Lower leg skin (tissue), 4 donors: Measurements from ENCODE around the gene CYB5RL. TPM values are rescaled to one million over a fixed set of nuclear protein-coding genes. Genes with fewer than 3 reads are reported as not detected.

ENCODE experiments used
- DNase-seq, 2 donors: peaks; one replicate each; pipeline ENCODE4 v3.0.0-alpha.2; 2019; ENCODE audit warnings: low spot score in 2 of 2
- H3K4me3 ChIP-seq: fragments of 200-600 bp; sonication (generic); 2 replicates; pipeline ENCODE4 v1.5.1; 2017; ENCODE audit warnings: mild to moderate bottlenecking, low read depth; ENCODE audit not compliant: poor library complexity, severe bottlenecking
- CTCF ChIP-seq, 3 donors: fragments of 450-650 bp; IDR thresholded peaks; one replicate each; pipeline ENCODE4 v1.5.1; 2016; ENCODE audit warnings: antibody characterized with exemption in 3 of 3, mild to moderate bottlenecking in 3 of 3, moderate library complexity in 2 of 3
- POLR2A ChIP-seq, 2 donors: fragments of 450-650 bp; IDR thresholded peaks; one replicate each; pipeline ENCODE4 v1.6.1; 2016 to 2017; ENCODE audit warnings: antibody characterized with exemption in 2 of 2, mild to moderate bottlenecking in 1 of 2, moderate library complexity in 1 of 2
- WGBS, 2 donors: methylation state at CpG; one replicate each; pipeline ENCODE4 v1.1.5; 2018; 5-methylcytosine and 5-hydroxymethylcytosine counted together
- intact Hi-C: fragments of 100-400 bp; cut with DNase I; formaldehyde crosslinking; loops from one replicate; pipeline ENCODE4 v1.15.0; 2023; ENCODE audit warnings: low total_unique reads
- total RNA-seq, 4 donors: library from RNA; depleted of rRNA; stranded (reverse); fragments of >200 nt; gene quantifications; one replicate each; pipeline ENCODE4 v1.1.0, GENCODE V29; 2016

The CYB5RL gene
- total RNA-seq, 4 donors from 2014 or later: 2.4 to 15.2 (median 5.6) TPM

- 92 to 98% methylated on average over 7 of the region's 7 CpGs for WGBS, 2 donors
- intact Hi-C loops: no loop called here
- H3K4me3 ChIP-seq: no peak overlapping the region
- DNase-seq: no peak
- TF ChIP-seq POLR2A (IDR thresholded peaks at IDR 0.05): no peak
- TF ChIP-seq CTCF (IDR thresholded peaks at IDR 0.05): no peak
These were observed 44.8 kb upstream of the CYB5RL start for GRCh38 chr1:54244655-54245054.

GRCh38 chr1:54243022-54243421 is 43.2 kb upstream of the CYB5RL start:
- intact Hi-C loops: no loop called here
- WGBS, 2 donors: 93 to 96% methylated on average over 13 of the region's 13 CpGs
- TF ChIP-seq POLR2A (IDR thresholded peaks at IDR 0.05): no peak
- no peak for TF ChIP-seq CTCF (IDR thresholded peaks at IDR 0.05)
- no peak for DNase-seq
- H3K4me3 ChIP-seq: no peak overlapping the region

- DNase-seq: no peak
- no peak overlapping the region for H3K4me3 ChIP-seq
- TF ChIP-seq CTCF (IDR thresholded peaks at IDR 0.05) (no peak), POLR2A (IDR thresholded peaks at IDR 0.05) (no peak)
- intact Hi-C loops: no loop called here
- 83 to 88% methylated on average over 6 of the region's 6 CpGs for WGBS, 2 donors
These were observed 41.5 kb upstream of the CYB5RL start for GRCh38 chr1:54241364-54241763.

GRCh38 chr1:54240741-54241335 is 41.0 kb upstream of the CYB5RL start:
- WGBS, 2 donors: 90 to 92% methylated on average over 12 of the region's 12 CpGs
- intact Hi-C loops: no loop called here
- TF ChIP-seq CTCF (IDR thresholded peaks at IDR 0.05): no peak
- no peak for TF ChIP-seq POLR2A (IDR thresholded peaks at IDR 0.05)
- H3K4me3 ChIP-seq: no peak overlapping the region
- no peak for DNase-seq

- TF ChIP-seq CTCF (IDR thresholded peaks at IDR 0.05) (no peak), POLR2A (IDR thresholded peaks at IDR 0.05) (no peak)
- DNase-seq: no peak
- no peak overlapping the region for H3K4me3 ChIP-seq
- 80 to 86% methylated on average over 10 of the region's 10 CpGs for WGBS, 2 donors
- intact Hi-C loops: no loop called here
These were observed 39.8 kb upstream of the CYB5RL start for GRCh38 chr1:54239631-54240031.

GRCh38 chr1:54239035-54239383 is 39.2 kb upstream of the CYB5RL start:
- intact Hi-C loops: no loop called here
- no peak for TF ChIP-seq POLR2A (IDR thresholded peaks at IDR 0.05)
- no peak for TF ChIP-seq CTCF (IDR thresholded peaks at IDR 0.05)
- 73 to 86% methylated on average over 5 of the region's 5 CpGs for WGBS, 2 donors
- no peak overlapping the region for H3K4me3 ChIP-seq
- DNase-seq: no peak
